Omental fat pad (tissue), 4 donors: Measurements from ENCODE around the gene ARHGAP26. TPM values are rescaled to one million over a fixed set of nuclear protein-coding genes. Genes with fewer than 3 reads are reported as not detected.

Source experiments
- ATAC-seq: fragments of 150-250 bp; one replicate; pipeline ENCODE4 v1.9.1; 2016; ENCODE audit warnings: mild to moderate bottlenecking, moderate library complexity; ENCODE audit not compliant: low FRiP score
- DNase-seq: peaks from one replicate; pipeline ENCODE4 v3.0.0-alpha.2; 2019; ENCODE audit warnings: low spot score
- total RNA-seq, 4 donors: library from RNA; depleted of rRNA; stranded (reverse); fragments of >200 nt; gene quantifications; one replicate each; pipeline ENCODE4 v1.1.0, GENCODE V29; 2016
- TF ChIP-seq, protein P1 (sequence below), 3 donors: fragments of 450-650 bp; IDR thresholded peaks; one replicate each; pipeline ENCODE4 v1.5.1; 2016 to 2017; ENCODE audit warnings: antibody characterized with exemption in 3 of 3, mild to moderate bottlenecking in 3 of 3, moderate library complexity in 2 of 3

Gene ARHGAP26
- total RNA-seq, 4 donors from 2014 or later, result 40.4 to 134 (median 63.6) TPM

DNA sequence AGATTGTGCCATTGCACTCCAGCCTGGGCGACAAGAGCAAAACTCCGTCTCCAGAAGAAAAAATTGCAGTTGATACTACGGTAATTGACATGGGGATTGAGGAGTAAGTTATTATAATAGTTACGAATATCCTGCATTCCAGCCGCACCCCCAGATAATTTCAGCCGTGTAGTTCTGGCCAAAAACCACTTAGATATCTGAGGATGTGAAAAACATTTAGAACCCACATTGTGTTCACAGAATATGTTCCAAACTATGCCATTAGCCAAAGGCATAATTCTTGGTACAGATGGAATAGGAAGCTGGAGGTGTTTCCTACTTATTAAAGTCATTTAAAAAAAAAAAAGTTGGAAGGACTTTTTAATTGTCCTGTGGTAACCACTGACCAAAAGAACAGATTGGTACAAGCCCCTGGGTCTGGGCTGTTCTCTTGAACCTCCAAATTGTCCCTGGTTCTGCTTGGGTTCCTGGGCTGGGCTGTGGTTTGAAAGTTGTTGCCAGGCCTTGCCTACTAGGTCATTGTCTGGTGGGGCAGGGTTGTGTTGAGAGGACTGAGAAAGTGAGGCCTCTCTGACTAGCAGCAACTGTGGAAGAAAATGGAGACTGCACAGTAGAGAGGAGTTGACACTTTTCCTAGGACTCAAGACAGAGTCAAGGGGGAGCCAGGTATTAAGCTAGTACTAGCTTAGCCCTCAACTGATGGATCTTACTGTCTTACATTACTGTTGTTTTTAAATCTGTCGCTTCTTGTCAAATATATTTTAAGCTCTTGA lies 434.5 kb downstream of the ARHGAP26 start:
- ATAC-seq (peak; percentile 16), DNase-seq (no peak)
- TF ChIP-seq, protein P1, sequence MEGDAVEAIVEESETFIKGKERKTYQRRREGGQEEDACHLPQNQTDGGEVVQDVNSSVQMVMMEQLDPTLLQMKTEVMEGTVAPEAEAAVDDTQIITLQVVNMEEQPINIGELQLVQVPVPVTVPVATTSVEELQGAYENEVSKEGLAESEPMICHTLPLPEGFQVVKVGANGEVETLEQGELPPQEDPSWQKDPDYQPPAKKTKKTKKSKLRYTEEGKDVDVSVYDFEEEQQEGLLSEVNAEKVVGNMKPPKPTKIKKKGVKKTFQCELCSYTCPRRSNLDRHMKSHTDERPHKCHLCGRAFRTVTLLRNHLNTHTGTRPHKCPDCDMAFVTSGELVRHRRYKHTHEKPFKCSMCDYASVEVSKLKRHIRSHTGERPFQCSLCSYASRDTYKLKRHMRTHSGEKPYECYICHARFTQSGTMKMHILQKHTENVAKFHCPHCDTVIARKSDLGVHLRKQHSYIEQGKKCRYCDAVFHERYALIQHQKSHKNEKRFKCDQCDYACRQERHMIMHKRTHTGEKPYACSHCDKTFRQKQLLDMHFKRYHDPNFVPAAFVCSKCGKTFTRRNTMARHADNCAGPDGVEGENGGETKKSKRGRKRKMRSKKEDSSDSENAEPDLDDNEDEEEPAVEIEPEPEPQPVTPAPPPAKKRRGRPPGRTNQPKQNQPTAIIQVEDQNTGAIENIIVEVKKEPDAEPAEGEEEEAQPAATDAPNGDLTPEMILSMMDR (IDR thresholded peaks at IDR 0.05), result no peak

DNA sequence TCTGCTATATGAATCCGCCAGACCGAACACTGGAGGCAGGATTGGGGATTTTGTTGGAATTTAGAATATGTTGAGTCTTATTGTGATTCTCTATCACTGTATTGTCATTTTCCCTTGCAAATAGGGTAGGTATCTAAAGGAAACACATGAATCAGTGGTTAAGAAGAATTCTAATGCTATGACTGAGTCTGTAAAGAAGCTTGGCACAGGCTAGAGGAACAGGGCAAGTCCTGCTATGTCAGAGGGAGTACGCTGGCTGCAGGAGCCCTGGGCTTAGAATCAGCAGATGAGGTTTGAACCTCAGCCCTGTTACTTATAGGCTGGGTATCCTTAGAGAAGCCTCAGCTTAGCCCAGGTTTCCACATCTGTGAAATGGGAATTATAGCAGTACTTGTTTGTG lies 435.2 kb downstream of the ARHGAP26 start:
- TF ChIP-seq, protein P1 (IDR thresholded peaks at IDR 0.05), result no peak
- ATAC-seq (peak; percentile 57), DNase-seq (no peak)

DNA sequence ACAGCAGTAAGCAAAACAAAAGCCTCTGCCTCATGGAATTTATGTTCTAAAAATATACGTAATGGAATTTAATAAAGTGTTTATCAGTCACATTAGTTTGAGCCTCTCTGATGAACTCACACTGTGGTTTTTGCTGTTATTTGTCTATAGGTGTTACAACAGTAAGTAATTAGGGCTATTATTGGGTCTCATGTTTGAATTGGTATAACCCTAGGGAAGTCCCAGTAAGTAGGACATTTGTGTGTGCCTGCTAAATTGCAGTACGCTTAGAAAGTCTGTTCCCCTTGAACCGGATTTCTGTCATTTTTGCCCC lies 435.7 kb downstream of the ARHGAP26 start:
- ATAC-seq, result no peak
- TF ChIP-seq, protein P1 (IDR thresholded peaks at IDR 0.05), result no peak
- no peak for DNase-seq

DNA sequence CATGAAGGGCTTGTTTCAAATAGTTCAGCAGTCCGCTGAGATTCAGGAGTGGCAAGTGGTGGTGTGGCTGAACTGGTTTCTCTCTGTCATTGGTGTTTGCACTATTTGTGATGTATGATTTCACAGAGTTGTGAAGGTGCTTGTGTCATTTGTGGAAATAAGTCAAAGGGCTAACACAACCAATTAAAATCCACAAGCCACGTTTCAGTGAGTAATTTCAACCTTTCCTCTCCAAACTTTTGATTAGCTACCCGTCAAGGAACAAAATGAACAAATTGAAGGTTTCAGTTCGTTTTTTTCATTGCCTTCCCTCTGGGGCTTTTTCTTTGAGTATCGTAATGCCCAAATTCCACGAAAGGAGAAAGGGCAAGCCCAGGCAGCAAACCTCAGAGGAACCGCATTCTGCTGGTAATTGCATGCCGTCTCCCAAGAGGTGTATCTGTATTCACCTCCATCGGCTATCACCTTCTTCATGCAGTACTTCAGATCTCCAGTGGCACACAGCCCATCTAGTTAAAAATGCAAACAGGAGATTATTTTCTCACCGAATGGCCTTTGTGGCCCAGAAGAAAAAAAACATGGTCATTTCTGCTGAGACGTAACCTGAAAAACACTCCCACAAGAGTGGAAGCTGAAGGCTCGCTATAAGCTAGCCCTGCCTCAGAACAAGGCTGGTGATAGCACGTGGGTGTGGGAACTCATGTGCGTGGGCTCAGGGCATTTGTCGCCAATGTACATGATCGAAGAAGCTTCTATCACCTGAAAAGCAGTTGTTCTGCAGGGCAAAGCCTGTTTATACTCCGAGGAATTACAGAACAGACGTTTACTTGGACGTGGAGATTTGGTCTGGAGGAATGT lies 436.2 kb downstream of the ARHGAP26 start:
- no peak for DNase-seq
- TF ChIP-seq, protein P1 (IDR thresholded peaks at IDR 0.05), result no peak
- ATAC-seq, result no peak

DNA sequence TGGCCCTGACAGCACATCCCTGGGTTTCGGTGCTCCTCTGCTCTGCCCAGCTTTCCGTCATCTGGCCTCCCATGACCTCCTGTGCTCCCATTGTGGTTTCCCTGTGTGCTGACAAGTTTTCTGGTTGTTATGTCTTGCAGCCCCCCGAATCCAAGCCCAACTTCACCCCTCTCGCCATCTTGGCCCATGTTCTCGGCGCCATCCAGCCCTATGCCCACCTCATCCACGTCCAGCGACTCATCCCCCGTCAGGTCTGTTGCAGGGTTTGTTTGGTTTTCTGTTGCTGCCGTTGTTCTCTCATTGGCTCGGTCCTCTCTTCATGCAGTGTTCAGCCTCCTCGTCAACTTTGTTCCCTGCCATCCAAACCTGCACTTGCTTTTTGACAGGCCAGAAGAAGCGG lies 436.9 kb downstream of the ARHGAP26 start:
- ATAC-seq (no peak), DNase-seq (no peak)
- TF ChIP-seq, protein P1 (IDR thresholded peaks at IDR 0.05), result no peak

DNA sequence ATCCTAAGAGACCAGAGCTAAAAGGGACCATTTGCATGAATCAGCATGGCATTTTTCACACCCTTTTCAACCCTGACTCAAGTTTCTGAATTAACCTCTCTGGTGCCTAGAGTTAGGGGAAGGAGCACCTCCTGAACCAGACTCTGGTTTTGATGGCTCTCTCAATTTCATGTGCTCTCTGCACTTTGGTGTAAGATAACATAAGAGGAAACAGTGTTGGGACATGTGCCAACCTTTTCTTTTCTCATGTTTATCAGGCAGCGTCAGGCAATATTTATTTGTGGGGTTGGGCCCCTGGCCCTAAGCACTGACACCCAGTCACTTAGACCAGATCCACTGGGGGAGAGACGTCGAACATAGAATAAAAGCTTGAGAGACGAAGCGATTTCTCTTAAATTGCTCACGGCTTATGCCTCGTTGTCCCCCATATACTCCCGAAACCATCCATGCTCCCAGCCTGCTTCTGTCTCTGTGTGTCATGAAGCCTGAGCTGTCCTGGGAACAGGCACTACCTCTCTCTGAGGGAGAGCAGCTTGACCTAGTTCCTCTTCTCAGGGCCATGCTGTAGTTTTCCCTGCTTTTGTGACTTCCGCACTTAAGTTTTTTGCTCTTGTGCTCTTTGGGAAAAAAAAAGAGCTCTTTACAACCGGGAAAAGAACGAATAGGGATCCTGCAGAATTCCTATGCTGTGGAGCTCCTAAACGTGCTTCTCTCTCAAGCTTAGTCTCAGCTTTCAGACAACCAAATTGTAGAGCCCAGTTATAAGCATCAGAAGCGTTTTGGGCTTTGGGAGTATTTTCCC lies 437.6 kb downstream of the ARHGAP26 start:
- ATAC-seq, result no peak

More for the DNA sequence above, 437.6 kb downstream of the ARHGAP26 start:
- DNase-seq, result no peak
- TF ChIP-seq, protein P1 (IDR thresholded peaks at IDR 0.05), result no peak
